SU-DHL-6 (cell line): ENCODE data around the gene ATP6V1C2.

Source experiments
- H2AFZ ChIP-seq: fragments of 200-600 bp; sonication (generic); 2 replicates; pipeline ENCODE4 v1.6.1; 2014; ENCODE audit warnings: low read depth, mild to moderate bottlenecking, moderate library complexity, mixed read lengths, antibody characterized with exemption, low read length; ENCODE audit not compliant: severe bottlenecking
- H3F3A ChIP-seq: fragments of 200-600 bp; shearing (Covaris generic); 2 replicates; pipeline ENCODE4 v1.6.0; 2016; ENCODE audit warnings: antibody characterized with exemption, mild to moderate bottlenecking; ENCODE audit not compliant: insufficient read depth
- H3K27ac ChIP-seq: fragments of 200-600 bp; sonication (generic); 2 replicates; pipeline ENCODE4 v1.5.1; 2016; ENCODE audit warnings: low read depth, mild to moderate bottlenecking, low read length, moderate library complexity, mixed read lengths
- H3K27me3 ChIP-seq: fragments of 200-600 bp; sonication (generic), shearing (Covaris generic); 2 replicates; pipeline ENCODE4 v1.6.0; 2014; ENCODE audit warnings: mild to moderate bottlenecking, low read length
- H3K36me3 ChIP-seq: fragments of 200-600 bp; sonication (generic); 2 replicates; pipeline ENCODE4 v1.6.1; 2014; ENCODE audit warnings: mild to moderate bottlenecking, low read length, mixed read lengths
- H3K4me2 ChIP-seq: fragments of 300-600, 200-600 bp; shearing (Covaris generic), sonication (generic); 2 replicates; pipeline ENCODE4 v1.6.0; 2014; ENCODE audit warnings: low read length, low read depth, mild to moderate bottlenecking; ENCODE audit not compliant: poor library complexity, severe bottlenecking
- H3K4me3 ChIP-seq: fragments of 200-600 bp; sonication (generic); 2 replicates; pipeline ENCODE4 v1.5.1; 2014; ENCODE audit warnings: antibody characterized with exemption, low read length, mild to moderate bottlenecking, mixed read lengths; ENCODE audit not compliant: insufficient read depth, poor library complexity, severe bottlenecking
- H3K79me2 ChIP-seq: fragments of 200-600 bp; sonication (generic); 2 replicates; pipeline ENCODE4 v1.6.1; 2014; ENCODE audit warnings: mild to moderate bottlenecking, low read length, moderate library complexity; ENCODE audit not compliant: insufficient read depth
- H3K9ac ChIP-seq: fragments of 200-600 bp; sonication (generic); 2 replicates; pipeline ENCODE4 v1.7.0; 2014; ENCODE audit warnings: mild to moderate bottlenecking, low read length
- H3K9me2 ChIP-seq: fragments of 200-600 bp; sonication (generic); replicated peaks from 2 replicates; pipeline ENCODE4 v1.6.1; 2014; ENCODE audit warnings: low read length; ENCODE audit not compliant: insufficient read depth
- H3K9me3 ChIP-seq: fragments of 200-600 bp; sonication (generic); 2 replicates; pipeline ENCODE4 v1.6.1; 2014; ENCODE audit warnings: low read length, mixed read lengths; ENCODE audit not compliant: insufficient read depth
- H4K20me1 ChIP-seq: fragments of 200-600 bp; sonication (generic); 2 replicates; pipeline ENCODE4 v1.6.1; 2014; ENCODE audit warnings: low read depth, mild to moderate bottlenecking, antibody characterized with exemption, low read length, moderate library complexity, mixed read lengths
- CTCF ChIP-seq: fragments of 200-600 bp; sonication (generic); IDR thresholded peaks from one replicate; pipeline ENCODE4 v1.5.1; 2017; ENCODE audit warnings: antibody characterized with exemption, mild to moderate bottlenecking, low read length, moderate library complexity; ENCODE audit not compliant: insufficient read depth, poor library complexity, severe bottlenecking
- EZH2phosphoT487 ChIP-seq: fragments of 200-600 bp; sonication (generic), shearing (Covaris generic); conservative IDR thresholded peaks from 2 replicates; pipeline ENCODE4 v1.6.1; 2018; ENCODE audit warnings: mild to moderate bottlenecking, antibody characterized with exemption, low read length, moderate library complexity, mixed read lengths

ATP6V1C2 gene

GRCh38 chr2:10764096-10764785 is 42.8 kb downstream of the ATP6V1C2 start:
- TF ChIP-seq CTCF (no peak), EZH2phosphoT487 (no peak)

GRCh38 chr2:10764896-10765295 is 43.5 kb downstream of the ATP6V1C2 start:
- Histone ChIP-seq H3K79me2 (no peaks in the 10 kb centered on the region), H3K4me2 (no peak overlapping the region), H4K20me1 (no peaks in the 10 kb centered on the region; the same call in 1 of the 2 replicates), H3K9me3 (no peaks in the 10 kb centered on the region), H3K9ac (no peak overlapping the region), H3K27ac (no peak overlapping the region), H3F3A (peaks cover 4% of the 10 kb centered on the region; the same call in 1 of the 2 replicates), H3K36me3 (no peaks in the 10 kb centered on the region), H3K27me3 (no peaks in the 10 kb centered on the region), H2AFZ (no peak overlapping the region), H3K4me3 (no peak overlapping the region), H3K9me2 (no peaks in the 10 kb centered on the region)
- TF ChIP-seq CTCF, result no peak

More at GRCh38 chr2:10764096-10764785, 42.8 kb downstream of the ATP6V1C2 start:
- Histone ChIP-seq H2AFZ (no peak overlapping the region), H3K9ac (no peak overlapping the region), H3K79me2 (no peaks in the 10 kb centered on the region), H3K27ac (no peak overlapping the region), H3F3A (peaks cover 4% of the 10 kb centered on the region; the same call in 1 of the 2 replicates), H3K4me2 (no peak overlapping the region), H3K36me3 (no peaks in the 10 kb centered on the region), H3K9me3 (no peaks in the 10 kb centered on the region), H4K20me1 (no peaks in the 10 kb centered on the region; the same call in 1 of the 2 replicates), H3K9me2 (no peaks in the 10 kb centered on the region), H3K4me3 (no peak overlapping the region), H3K27me3 (no peaks in the 10 kb centered on the region)

- Histone ChIP-seq H3K4me3 (no peak overlapping the region), H3K9me3 (no peaks in the 10 kb centered on the region), H3K27ac (no peak overlapping the region), H3K36me3 (no peaks in the 10 kb centered on the region), H3K27me3 (no peaks in the 10 kb centered on the region), H2AFZ (no peak overlapping the region), H4K20me1 (no peaks in the 10 kb centered on the region; the same call in 1 of the 2 replicates), H3K9me2 (no peaks in the 10 kb centered on the region), H3F3A (peaks cover 4% of the 10 kb centered on the region; the same call in 1 of the 2 replicates), H3K79me2 (no peaks in the 10 kb centered on the region), H3K4me2 (no peak overlapping the region), H3K9ac (no peak overlapping the region)
- TF ChIP-seq CTCF, result no peak
- TF ChIP-seq EZH2phosphoT487, result no peak
Observed at GRCh38 chr2:10765461-10765860, 44.0 kb downstream of the ATP6V1C2 start.
